Upper lobe of right lung (tissue), 1 donor: Measurements from ENCODE around the gene ACO2. TPM values are rescaled to one million over a fixed set of nuclear protein-coding genes. Genes with fewer than 3 reads are reported as not detected.
"Not testable (repeated sequence)": the region's sequence is repeated elsewhere in the genome, so short reads cannot be mapped to it uniquely, and the experiment has no call there.

Experiments used
- ATAC-seq: fragments of 200-7000 bp; cut with Tn5 transposase; one replicate; pipeline ENCODE4 v1.9.1; 2020; ENCODE audit warnings: mild to moderate bottlenecking, moderate library complexity
- DNase-seq: peaks from one replicate; pipeline ENCODE4 v3.0.0-alpha.2; 2020
- H3K27ac ChIP-seq: fragments of 200-600 bp; one replicate; pipeline ENCODE4 v1.8.0; 2022
- H3K27me3 ChIP-seq: fragments of 200-600 bp; one replicate; pipeline ENCODE4 v1.8.0; 2022; ENCODE audit warnings: mild to moderate bottlenecking
- H3K36me3 ChIP-seq: fragments of 200-600 bp; one replicate; pipeline ENCODE4 v1.8.0; 2022
- H3K4me1 ChIP-seq: fragments of 200-600 bp; one replicate; pipeline ENCODE4 v1.8.0; 2022
- H3K4me3 ChIP-seq: fragments of 200-600 bp; one replicate; pipeline ENCODE4 v1.8.0; 2022; ENCODE audit warnings: mild to moderate bottlenecking
- H3K9me3 ChIP-seq: fragments of 200-600 bp; one replicate; pipeline ENCODE4 v1.8.0; 2022
- intact Hi-C: fragments of 100-400 bp; cut with DNase I; formaldehyde crosslinking; loops from one replicate; pipeline ENCODE4 v1.11.0; 2022
- long read RNA-seq: library from polyadenylated mRNA; unstranded; transcript quantifications from one replicate; pipeline ENCODE4 v2.0.0, GENCODE V29; 2021
- total RNA-seq: library from RNA; stranded (reverse); fragmentation: NEBNext Ultra II Directional; extraction: Animal tissue kit (Norgen Biotek cat#: 25700); gene quantifications from one replicate; pipeline ENCODE4 v1.2.1, GENCODE V29; 2021
- TF ChIP-seq, protein P1 (sequence below): fragments of 200-600 bp; IDR thresholded peaks from one replicate; pipeline ENCODE4 v1.8.0; 2022; ENCODE audit warnings: antibody characterized with exemption
- donor health status: DM: no; HTN: yes; CAD: no; lungs with severe emphysema.

The ACO2 gene
- 84.1 TPM for total RNA-seq
- long read RNA-seq, transcript ACO2-201 (18 exons, 2,741 nt) = major isoform, 84 of 118 reads
- long read RNA-seq, partial matches to known transcripts = 28 of 118 reads
- long read RNA-seq, other reads (novel, unspliced or antisense) = 6 of 118 reads

DNA sequence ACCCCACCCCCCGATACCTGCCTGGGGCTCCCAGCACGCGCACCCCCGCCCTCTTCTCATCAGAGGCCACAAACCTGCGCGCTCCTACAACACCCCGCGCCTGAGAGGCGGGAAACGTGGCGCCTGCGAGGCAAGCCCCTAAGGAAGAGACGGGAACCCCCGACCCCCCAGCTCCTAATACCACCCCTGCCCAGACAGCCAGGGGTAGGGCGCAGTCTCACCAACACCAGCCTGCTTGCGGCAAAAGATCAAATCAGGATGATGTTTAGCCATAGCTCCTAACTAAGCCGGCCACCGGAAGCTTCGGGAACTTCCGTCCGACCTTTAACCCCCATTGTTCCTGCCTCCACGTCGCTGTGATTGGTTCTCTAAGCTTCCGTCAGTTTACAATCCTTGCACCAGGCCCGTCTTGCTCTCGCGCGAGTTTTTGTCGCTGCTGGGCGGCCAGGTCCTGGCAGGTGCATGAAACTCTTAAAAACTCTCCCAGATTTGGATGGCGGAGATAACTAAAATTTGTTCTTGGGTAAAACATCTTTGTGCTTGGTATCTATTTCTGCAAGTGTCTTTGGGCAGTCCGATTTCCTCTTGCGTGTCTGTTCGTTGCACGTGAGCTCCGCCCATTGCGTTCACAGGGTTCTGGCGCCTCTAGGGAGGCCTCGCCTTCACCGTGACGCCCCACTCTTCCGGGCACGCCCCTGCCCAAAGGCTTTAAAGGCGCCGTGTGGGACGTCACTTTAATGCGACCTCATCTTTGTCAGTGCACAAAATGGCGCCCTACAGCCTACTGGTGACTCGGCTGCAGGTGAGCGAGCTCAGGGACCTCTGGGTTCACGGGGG, at the start of gene ACO2, which contains the start of gene PHF5A:
Gene ACO2 (plus strand): TSS at position 737 of the 837 bp plus-strand sequence. CDS start 30 bp downstream, at position 767.
Gene PHF5A (minus strand): TSS at position 312 of the 837 bp plus-strand sequence. CDS start 39 bp downstream, at position 273.
- Histone ChIP-seq H3K27ac (peak within 1 kb of the TSS; percentile 99), H3K4me3 (peak within 1 kb of the TSS; percentile 99), H3K9me3 (no peaks in the 10 kb centered on the region), H3K27me3 (no peaks in the 10 kb centered on the region), H3K4me1 (peaks cover 18% of the 10 kb centered on the region), H3K36me3 (peaks cover 40% of the 10 kb centered on the region)
- DNase-seq (peak; percentile 98), ATAC-seq (peak; percentile 97)
- intact Hi-C loops = no loop called here
- TF ChIP-seq, protein P1, sequence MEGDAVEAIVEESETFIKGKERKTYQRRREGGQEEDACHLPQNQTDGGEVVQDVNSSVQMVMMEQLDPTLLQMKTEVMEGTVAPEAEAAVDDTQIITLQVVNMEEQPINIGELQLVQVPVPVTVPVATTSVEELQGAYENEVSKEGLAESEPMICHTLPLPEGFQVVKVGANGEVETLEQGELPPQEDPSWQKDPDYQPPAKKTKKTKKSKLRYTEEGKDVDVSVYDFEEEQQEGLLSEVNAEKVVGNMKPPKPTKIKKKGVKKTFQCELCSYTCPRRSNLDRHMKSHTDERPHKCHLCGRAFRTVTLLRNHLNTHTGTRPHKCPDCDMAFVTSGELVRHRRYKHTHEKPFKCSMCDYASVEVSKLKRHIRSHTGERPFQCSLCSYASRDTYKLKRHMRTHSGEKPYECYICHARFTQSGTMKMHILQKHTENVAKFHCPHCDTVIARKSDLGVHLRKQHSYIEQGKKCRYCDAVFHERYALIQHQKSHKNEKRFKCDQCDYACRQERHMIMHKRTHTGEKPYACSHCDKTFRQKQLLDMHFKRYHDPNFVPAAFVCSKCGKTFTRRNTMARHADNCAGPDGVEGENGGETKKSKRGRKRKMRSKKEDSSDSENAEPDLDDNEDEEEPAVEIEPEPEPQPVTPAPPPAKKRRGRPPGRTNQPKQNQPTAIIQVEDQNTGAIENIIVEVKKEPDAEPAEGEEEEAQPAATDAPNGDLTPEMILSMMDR = no peak

DNA sequence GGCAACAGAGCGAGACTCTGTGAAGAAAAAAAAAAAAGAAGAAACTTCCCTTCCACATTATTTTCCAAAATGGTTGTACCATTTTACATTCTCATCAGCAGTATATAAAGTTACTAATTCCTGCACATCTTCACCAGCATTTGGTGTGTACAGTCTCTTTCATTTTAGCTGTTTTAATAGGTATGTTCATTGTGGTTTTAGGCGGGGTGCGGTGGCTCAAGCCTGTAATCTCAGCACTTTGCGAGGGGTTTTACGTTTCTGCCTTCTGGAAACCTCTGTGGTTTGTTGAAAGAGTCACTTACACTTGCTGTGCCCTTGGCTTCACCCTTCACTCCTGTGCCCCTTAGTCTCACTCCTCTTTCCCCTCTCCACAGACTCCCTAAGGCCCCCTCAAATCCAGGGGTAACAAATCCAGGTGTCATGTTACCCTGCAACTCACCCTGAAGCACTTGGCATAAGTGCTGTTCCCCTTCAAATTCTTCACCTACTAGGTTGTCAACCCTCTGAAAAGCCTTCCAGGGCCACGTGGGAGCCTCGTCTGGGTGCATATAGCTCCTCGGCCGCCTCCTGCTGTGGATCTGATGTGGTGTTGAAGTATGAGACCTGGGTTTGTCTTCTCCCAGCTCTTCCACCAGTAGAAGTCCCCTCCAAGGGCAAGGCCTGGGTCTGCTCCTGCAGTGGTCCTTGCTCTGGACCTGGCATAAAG, 43.1 kb upstream of the ACO2 start:
- Histone ChIP-seq H3K4me1 (no peaks in the 10 kb centered on the region), H3K9me3 (no peaks in the 10 kb centered on the region), H3K4me3 (no peak overlapping the region), H3K27me3 (no peaks in the 10 kb centered on the region), H3K36me3 (peaks cover 43% of the 10 kb centered on the region), H3K27ac (no peak overlapping the region)
- intact Hi-C loops = no loop called here
- peak; percentile 45 for ATAC-seq
- TF ChIP-seq, protein P1 = no peak
- DNase-seq = no peak

DNA sequence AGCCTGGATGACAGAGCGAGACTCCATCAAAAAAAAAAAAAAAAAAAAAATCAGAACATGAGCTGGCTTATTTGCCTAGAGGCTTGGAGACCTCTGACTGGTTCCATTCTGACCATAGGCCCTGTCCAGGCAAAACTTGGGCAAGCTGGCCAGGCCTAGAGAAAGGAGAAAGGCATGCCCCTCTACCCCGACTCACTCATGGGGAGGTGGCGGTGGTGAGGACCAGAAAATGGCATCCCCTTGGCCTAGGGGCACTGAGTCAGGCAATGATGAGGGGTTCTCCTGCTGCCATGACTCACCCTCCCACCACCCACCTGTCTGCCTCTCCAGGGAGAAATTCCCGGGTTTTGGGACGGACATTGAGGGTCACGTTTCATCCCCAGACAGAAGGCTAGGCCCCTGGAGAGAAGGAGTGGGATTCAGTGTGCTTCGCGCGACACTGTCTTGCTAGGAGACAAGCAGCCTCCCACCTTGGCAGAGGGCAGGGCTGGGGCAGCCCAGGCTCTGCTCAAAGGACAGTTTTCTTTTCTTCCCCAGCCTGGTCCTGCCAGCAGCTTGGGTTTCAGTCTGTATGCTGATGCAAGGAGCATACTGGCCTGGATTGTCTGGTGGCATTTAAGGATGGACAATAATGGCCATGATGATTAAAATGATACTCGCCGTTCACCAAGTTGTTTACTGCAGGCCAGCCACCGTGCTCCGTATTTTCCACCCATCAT, 39.5 kb upstream of the ACO2 start:
- Histone ChIP-seq H3K4me3 (no peak overlapping the region), H3K27ac (no peak overlapping the region), H3K27me3 (no peaks in the 10 kb centered on the region), H3K9me3 (no peaks in the 10 kb centered on the region), H3K4me1 (no peaks in the 10 kb centered on the region), H3K36me3 (peaks cover 39% of the 10 kb centered on the region)
- DNase-seq = no peak
- ATAC-seq = peak; percentile 12
- TF ChIP-seq, protein P1 = no peak
- intact Hi-C loops = no loop called here

DNA sequence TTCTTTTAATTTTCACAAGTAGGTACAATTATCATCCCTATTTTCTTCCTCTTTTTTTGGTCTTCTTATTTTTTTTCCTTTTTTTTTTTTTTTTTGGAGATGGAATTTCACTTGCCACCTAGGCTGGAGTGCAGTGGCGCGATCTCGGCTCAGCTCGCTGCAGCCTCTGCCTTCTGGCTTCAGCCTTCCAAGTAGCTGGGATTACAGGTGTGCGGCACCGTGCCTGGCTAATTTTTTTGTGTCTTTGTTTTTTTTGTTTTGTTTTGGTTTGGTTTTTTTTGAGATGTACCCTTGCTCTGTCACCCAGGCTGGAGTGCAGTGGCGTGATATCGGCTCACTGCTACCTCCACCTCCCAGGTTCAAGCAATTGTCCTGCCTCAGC, 39.0 kb upstream of the ACO2 start:
- H3K9me3 ChIP-seq = no peaks in the 10 kb centered on the region
- no peak overlapping the region for H3K4me3 ChIP-seq
- no peaks in the 10 kb centered on the region for H3K27me3 ChIP-seq
- peaks cover 4% of the 10 kb centered on the region for H3K4me1 ChIP-seq
- DNase-seq (no peak), ATAC-seq (no peak)
- H3K27ac ChIP-seq = no peak overlapping the region
- intact Hi-C loops = no loop called here
- TF ChIP-seq, protein P1 = no peak
- peaks cover 39% of the 10 kb centered on the region for H3K36me3 ChIP-seq

DNA sequence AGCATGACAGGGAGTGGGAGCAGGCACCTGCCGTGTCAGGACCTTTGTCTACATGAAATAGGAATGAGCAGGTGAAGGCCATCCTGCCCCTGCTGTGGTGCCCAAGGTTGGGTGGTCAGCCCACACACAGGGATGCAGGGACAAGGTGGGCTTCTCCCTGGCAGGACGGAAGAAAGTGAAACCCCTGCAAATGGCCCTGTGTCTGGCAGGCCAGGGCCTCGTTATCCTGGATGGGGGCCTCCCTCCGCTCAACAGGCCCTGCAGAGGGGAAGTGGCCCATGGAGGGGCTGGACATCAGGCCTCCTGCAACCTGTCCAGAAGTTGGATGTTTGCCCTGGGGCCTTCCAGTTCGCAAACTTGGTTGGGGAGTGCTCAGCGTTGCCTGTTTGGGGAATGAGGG, 37.3 kb upstream of the ACO2 start:
- Histone ChIP-seq H3K27me3 (no peaks in the 10 kb centered on the region), H3K27ac (no peak overlapping the region), H3K36me3 (peaks cover 48% of the 10 kb centered on the region), H3K9me3 (no peaks in the 10 kb centered on the region), H3K4me3 (no peak overlapping the region), H3K4me1 (peaks cover 8% of the 10 kb centered on the region)
- TF ChIP-seq, protein P1 = no peak
- intact Hi-C loops = no loop called here
- DNase-seq = no peak
- no peak for ATAC-seq

DNA sequence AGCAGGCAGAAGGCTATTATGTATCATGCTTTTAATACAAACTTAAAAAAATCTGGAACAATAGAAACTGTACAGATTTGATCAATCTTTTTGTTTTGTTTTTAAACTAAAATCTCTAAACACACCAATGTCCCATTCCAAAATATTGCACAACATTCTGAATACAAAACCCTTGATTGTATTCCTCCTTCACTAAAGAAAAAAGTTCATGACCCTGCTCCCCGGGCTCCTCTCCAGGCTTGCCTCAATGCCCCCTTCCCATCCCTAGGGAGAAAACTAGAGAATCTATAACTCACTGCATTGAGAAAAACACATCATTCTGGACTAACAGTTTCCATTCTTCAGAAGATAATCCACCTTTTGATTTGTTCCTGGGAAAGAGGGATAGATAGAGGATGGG, 35.4 kb upstream of the ACO2 start:
- H3K27ac ChIP-seq, ATAC-seq, H3K4me1 ChIP-seq: not testable (repeated sequence)

DNA sequence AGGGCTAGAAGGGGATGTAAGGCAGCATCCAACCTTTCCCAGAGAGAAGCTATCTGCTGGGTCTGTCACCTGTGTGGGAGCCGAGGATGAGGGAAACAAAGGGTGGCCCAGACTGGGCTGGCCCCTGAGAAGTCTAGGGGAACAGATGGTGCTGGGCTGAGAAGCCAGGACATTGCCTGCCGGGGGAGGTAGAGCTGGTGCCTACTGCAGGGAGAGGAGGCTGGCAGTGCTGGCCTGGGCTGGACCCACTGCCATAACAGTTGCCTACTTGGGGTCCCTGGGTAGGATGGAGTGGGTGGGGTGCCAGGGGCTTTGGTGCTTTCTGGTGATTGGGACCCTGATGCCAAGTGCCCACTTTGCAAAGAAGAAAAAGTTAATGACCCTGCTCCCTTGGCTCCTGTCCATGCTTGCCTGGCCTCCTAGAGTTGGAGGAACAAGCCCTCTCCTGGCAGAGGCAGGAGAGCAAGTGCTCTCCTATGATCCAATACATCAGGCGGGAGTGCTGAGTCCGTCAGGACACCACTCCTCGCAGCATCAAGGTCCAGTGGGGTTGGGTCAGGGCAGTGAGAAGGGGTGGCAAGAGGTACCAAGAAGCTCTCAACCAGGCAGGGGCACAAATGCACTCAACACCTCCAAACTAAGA, 34.4 kb upstream of the ACO2 start:
- H3K4me3 ChIP-seq, H3K9me3 ChIP-seq, H3K27ac ChIP-seq, intact Hi-C loops, H3K27me3 ChIP-seq, DNase-seq: not testable (repeated sequence)
- ATAC-seq = peak; percentile 13
- H3K4me1 ChIP-seq = peaks cover 12% of the 10 kb centered on the region
- peaks cover 51% of the 10 kb centered on the region for H3K36me3 ChIP-seq

More for the DNA sequence above, 35.4 kb upstream of the ACO2 start:
- H3K9me3 ChIP-seq, intact Hi-C loops, H3K27me3 ChIP-seq, H3K4me3 ChIP-seq, DNase-seq: not testable (repeated sequence)
- peaks cover 52% of the 10 kb centered on the region for H3K36me3 ChIP-seq
